ENCODE results near the gene MTHFR. TPM values are rescaled to one million over a fixed set of nuclear protein-coding genes. Genes with fewer than 3 reads are reported as not detected.

MTHFR gene
- total RNA-seq, 1 experiment from 2014 or later = 18.2 TPM

DNA sequence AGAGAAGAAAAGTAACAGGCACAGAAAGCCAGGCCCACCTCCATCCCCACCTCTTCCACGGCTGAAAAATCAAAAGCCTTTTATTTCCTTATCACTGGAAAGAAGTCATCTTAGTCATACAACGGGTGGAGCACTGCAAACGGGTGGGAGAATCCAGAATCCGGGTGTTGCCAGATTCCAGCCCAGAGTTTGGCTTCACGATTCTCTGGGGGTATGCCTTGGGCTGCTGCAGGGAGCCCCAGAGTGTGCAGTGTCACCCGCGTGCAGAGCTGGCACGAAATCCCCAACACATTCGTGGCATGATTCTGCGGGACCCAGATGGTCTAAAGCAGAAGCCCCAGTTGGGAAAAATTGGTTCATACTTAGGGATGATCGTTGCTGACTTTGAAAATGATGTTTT lies 44.4 kb upstream of the MTHFR start:
- Histone ChIP-seq H4K5ac (ENCODE audit: insufficient read length, low read depth, low read length) (no peak overlapping the region), H2AFZ (ENCODE audit: low read length) (no peak overlapping the region), H2BK15ac (ENCODE audit: low read depth, low read length) (no peak overlapping the region), H2BK20ac (ENCODE audit: low read depth, low read length, poor library complexity, severe bottlenecking) (no peak overlapping the region), H3K9ac (ENCODE audit: extremely low read depth, insufficient read length, low read length) (no peak overlapping the region), H4K91ac (ENCODE audit: insufficient read length, low read depth, low read length) (no peak overlapping the region), H2BK5ac (ENCODE audit: insufficient read length, low read length) (no peak overlapping the region), H3K4me1 (ENCODE audit: insufficient read depth, low read length) (no peaks in the 10 kb centered on the region), H3K23ac (ENCODE audit: insufficient read length, low read depth, low read length) (no peak overlapping the region), H3K4me2 (ENCODE audit: insufficient read depth, insufficient read length, low read length) (no peak overlapping the region), H3T11ph (ENCODE audit: low read length) (no peak overlapping the region), H3K79me1 (ENCODE audit: insufficient read depth, low read depth, low read length, poor library complexity, severe bottlenecking) (no peaks in the 10 kb centered on the region), H3K18ac (ENCODE audit: insufficient read length, low read depth, low read length) (no peak overlapping the region), H3K14ac (ENCODE audit: insufficient read depth, low read length) (no peak overlapping the region), H4K8ac (replicated peaks; ENCODE audit: insufficient read length, low read depth, low read length) (no peak overlapping the region), H3K56ac (ENCODE audit: insufficient read length, low read depth, low read length) (no peak overlapping the region), H3K4ac (ENCODE audit: low read depth, low read length) (no peak overlapping the region), H3K79me2 (ENCODE audit: insufficient read depth, low read length) (no peaks in the 10 kb centered on the region), H3K27me3 (ENCODE audit: insufficient read depth, low read length) (no peaks in the 10 kb centered on the region), H3K9me3 (ENCODE audit: control insufficient read depth, low read depth, low read length) (no peaks in the 10 kb centered on the region), H4K20me1 (ENCODE audit: control insufficient read depth, insufficient read depth, insufficient read length) (no peaks in the 10 kb centered on the region), H2BK12ac (ENCODE audit: insufficient read length, low read depth, low read length) (no peak overlapping the region), H3K23me2 (ENCODE audit: insufficient read length, low read depth, low read length, poor library complexity, severe bottlenecking) (no peaks in the 10 kb centered on the region), H2AK5ac (ENCODE audit: insufficient read length, low read length) (no peak overlapping the region), H3K27ac (ENCODE audit: insufficient read length, low read depth, low read length) (no peak overlapping the region), H2BK120ac (ENCODE audit: low read depth, low read length, poor library complexity, severe bottlenecking) (no peak overlapping the region)
- no peaks in the 10 kb centered on the region; a peak in 1 of 5 replicates for H3K9me3 Mint-ChIP-seq
- no CpG with 5 or more reads among the region's 11 CpGs for WGBS (ENCODE audit: extremely low coverage, insufficient read length, low lambda C conversion rate)
- H3K4me3 Mint-ChIP-seq = no peak overlapping the region
- H3K27me3 Mint-ChIP-seq (ENCODE audit: low read depth) = peaks cover 16% of the 10 kb centered on the region
- no peaks in the 10 kb centered on the region for H3K4me1 Mint-ChIP-seq
- no peak for DNase-seq
- peaks cover 5 to 15% (median 9%) of the 10 kb centered on the region in 3 experiments; a peak in 4 of 7 replicates for H3K36me3 Mint-ChIP-seq (ENCODE audit: insufficient read depth in 1 of 3, low read depth in 3 of 3)
- H3K27ac Mint-ChIP-seq = no peak overlapping the region
- TF ChIP-seq, protein P1, sequence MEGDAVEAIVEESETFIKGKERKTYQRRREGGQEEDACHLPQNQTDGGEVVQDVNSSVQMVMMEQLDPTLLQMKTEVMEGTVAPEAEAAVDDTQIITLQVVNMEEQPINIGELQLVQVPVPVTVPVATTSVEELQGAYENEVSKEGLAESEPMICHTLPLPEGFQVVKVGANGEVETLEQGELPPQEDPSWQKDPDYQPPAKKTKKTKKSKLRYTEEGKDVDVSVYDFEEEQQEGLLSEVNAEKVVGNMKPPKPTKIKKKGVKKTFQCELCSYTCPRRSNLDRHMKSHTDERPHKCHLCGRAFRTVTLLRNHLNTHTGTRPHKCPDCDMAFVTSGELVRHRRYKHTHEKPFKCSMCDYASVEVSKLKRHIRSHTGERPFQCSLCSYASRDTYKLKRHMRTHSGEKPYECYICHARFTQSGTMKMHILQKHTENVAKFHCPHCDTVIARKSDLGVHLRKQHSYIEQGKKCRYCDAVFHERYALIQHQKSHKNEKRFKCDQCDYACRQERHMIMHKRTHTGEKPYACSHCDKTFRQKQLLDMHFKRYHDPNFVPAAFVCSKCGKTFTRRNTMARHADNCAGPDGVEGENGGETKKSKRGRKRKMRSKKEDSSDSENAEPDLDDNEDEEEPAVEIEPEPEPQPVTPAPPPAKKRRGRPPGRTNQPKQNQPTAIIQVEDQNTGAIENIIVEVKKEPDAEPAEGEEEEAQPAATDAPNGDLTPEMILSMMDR (conservative IDR thresholded peaks at IDR 0.05) = no peak
